ENCODE results near the gene NISCH.

The NISCH gene

DNA sequence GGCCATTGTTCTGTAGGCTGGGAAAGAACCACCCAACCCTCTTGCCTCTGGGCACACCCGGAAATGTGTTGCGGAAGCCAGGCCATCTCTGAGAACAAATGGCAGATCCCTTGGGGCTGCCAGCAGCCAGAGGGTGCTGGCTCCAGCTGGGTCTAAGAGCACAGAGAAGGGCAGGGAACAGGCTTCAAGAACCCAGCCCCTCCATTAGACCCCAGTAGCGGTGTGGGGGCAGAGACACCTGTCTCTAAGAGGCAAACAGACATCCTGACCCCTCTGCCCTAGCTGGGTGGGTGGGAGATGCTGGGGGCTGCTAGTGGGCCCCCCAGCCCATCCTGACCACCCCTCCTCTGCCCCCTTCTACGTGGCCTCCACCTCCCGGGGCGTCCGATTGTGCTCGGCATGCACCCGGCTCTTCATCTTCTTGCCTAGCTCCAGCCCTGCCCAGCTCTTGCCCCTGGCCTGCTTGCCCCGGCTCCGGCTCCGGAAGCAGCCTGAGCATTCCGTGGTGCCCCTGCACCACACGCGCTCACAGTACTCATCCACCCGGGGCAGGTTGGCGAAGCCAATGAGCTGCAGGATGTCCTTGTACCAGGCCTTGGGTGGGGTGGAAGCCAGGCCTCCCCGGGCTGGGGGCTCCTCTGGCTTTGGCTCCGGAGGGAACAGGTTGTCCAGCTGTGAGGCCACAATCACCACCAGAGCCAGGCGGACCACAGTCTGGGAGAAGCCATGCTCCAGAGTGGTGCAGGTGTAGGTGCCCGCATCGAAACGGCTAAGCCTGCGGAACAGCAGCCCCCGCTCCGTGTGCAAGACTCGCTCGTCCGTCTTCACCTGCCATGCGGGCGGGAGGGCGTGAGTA, 19.9 kb upstream of the NISCH start:
- DNase-seq: no peak

DNA sequence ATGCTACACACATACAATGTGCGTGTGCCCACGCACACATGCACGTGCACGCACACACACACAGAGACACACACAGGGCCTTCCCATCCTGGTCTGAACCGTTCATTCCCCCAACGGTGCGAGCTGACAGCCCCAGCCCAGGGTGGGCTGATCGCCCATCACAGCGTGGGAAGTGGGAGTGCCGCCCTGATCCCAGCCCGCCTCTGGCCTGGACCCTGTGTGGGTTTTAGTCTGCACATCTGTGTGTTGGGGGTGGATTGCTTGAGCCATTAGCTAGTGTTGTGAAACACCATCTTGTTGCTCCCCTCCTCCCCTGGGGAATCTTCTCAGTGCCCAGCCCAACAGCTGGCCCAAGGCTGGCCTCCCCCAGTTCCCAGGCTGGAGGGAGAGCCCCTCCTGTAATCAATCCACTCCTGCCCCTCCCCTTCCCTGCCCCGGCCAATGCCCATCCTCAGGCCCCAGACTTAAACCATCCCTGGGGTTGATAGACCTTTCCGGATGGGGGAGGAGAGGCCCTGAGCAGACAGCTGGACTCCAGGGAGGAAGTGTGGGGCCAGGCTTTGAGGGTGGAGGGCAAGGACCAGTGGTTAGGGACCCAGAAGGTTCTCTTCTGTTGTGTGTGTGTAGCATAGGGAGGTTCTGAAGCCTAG, 18.8 kb upstream of the NISCH start:
- DNase-seq: no peak

DNA sequence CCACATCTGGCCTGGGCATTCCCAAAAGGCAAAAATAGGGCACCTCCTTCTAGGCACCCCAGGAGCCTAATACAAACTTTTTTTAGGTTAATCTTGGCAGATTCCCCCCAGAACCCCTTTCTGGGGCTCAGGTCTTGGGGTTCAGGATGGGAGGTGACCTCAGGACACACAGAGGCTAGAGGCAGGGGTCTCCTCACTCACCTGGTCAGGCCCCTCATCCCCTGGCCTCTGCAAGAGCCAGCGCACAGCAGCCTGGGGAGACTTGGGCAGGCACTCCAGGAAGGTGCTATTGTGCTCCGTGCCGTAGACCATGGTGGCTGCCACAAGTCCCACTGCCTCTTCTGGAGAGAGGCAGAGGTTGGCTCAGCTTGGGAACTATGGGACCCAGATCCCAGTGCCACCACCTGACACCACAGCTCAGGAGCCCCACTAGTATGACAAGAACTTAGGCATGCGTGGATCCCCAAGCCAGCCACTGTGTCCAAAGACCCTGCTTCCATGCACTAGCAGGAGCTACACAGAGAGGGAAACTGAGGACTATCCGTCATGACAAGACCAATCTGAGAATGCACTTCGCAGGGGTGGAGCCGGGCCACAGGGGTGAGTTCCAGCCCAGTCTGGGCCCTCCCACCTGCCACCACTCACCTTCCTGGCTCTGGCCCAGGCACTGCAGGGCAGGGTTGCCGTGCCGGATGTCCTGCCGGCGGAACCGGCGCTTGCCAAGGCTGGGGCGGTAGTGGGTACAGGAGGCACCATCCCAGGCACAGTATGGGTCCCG, 17.9 kb upstream of the NISCH start:
- DNase-seq: no peak

DNA sequence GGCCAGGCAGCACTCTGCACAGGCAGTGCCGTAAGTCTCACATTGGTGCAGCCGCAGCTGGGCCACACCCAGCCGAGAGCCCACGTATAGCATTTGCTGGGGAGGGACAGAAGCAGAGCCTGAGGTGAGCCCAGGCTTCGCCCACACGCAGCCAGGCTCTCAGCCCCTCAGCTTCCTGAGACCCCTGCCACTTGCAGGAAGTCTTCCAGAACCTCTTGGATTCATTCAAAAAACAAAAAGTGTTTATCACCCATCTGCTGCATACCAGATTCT, 17.4 kb upstream of the NISCH start:
- no peak for DNase-seq

DNA sequence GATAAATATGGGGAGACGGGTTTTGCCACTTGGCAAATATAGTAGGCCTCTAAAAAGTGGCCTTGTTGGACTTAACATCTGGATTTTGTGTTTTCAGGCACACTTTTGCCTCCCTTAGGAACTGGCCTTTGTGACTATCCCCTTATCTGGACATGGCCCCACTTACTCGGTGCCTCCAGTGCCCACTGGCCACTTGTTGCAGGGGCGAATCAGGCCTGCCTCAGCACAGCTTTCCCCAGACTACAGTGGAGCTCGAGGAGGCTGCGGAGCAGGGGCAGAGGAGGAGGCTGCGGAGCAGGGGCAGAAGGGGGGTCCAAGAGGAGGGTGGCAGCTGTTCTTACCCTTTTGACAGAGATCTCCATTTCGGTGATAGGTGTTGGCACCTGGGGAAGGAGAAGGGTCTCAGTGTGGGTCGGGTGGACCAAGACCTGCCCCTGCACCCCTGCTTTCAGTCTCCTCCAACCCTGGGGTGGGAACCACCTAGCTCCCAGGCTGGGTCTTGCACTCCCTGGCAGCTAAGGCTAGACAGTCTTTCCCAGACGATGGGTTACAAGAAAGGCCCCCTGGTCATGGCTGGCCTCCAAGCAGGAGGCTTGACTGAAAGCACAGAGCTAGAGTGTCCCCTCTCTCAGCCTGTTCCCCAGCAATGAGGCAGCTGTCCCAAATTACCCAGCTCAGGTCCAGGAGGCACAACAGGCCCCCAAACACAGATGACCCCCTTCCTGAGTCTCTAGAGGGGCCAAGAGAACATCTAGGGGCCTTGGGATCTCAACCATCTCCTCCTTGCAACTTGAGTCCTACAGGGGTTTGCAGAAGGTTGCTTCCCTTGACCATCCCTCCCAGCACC, 16.6 kb upstream of the NISCH start:
- DNase-seq: no peak

DNA sequence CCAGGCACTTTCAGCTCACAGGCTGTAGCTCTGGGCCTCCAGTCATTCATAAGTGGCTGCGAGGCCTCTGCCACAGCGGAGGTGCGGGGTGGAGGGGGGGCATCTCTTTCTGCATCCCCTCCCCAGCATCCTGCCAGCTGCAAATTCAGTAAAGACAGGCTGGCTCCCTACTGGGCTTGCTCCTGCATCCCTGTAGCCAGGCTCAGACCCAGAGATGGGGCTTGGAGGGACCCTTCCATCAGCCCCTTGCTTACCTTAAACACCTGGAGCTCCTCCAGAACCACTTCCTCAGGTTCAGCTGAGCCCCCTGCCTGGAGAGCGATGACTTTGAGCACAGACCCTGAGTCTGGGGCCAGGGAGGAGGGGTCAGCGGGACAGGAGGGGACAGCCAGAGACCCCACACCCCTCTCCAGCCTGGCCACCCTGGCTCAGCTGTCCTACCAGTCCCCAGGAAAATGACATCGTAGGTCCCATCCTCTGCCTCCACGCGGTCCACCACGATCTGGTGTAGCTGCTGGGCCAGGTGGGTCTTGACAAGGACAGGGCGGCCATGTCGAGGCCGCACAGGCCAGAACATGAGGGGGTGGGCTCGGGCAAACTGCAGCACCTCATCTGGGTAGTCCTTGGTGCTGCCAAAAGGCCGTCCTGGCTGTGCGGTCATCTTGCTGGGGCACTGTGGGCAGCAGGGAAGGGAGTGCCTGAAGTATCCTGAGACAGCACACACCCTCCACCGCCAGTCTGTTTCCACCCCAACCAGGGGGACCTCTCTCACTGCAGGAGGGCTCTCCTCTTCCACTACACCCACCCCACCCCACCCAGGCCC, 15.8 kb upstream of the NISCH start:
- DNase-seq: no peak

DNA sequence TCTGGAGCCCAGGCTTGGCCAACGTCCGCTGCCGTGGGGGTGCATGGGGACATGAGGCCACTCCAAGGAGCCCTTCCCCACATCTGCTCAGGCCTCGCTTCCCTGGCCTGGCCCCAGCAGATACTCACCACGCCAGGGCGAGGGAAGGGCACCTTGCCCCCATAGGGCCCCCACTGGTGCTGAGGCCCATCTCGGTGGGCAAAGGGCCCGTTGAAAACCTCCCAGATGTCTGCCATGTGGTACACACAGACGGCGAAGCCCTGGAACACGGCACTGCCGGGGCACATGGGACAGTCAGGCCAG, 15.2 kb upstream of the NISCH start:
- DNase-seq: no peak

DNA sequence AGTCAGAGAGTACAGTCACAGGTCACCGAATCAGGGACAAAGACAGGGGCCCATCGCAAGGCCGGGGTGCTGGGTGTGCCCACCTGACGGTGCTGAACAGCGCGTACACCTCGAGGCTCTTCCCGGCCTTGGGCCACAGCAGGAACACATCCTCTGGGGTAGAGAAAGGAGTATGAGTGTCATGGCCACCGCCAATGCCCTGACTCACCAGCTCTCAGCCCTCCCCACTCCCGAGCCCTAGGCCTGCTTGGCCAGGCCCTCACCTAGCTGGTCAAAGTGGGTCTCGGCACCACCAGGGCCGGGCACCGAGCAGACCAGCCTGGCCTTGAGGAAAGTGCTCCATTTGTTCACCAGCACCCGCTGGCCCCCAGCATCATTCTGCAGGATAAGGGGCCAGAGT, 14.7 kb upstream of the NISCH start:
- no peak for DNase-seq

DNA sequence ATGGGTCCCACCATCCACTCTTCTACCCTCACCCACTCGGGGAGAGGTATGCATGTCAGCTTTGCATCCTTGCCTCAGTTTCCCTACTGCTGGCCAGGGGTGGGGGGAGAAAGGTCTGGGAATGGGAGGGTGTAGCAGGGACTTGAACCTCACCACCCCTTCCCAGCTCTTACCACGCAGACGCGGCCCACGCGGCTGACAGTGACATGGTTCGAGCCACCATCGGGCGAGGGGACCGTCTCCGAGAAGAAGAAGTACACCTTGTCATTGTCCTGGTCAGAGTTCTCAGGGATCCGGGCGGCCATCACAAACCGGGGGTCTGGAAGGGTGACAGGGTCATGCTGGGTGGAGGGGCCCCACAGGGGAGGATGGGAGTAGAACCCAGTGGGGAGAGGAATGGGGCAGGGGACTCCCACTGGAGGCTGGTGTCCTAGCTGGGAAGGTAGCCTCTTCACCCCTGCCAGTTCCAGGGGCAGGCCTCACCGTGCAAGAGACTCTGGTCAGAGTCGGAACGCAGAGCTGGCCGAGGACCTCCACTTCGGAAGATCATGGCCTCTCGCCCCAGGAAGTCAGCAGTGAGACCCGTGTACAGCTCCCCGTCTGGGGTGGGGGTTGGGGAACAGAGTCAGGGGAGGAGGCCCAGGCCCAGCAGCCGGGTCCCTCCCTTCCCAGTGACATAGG, 14.2 kb upstream of the NISCH start:
- no peak for DNase-seq

DNA sequence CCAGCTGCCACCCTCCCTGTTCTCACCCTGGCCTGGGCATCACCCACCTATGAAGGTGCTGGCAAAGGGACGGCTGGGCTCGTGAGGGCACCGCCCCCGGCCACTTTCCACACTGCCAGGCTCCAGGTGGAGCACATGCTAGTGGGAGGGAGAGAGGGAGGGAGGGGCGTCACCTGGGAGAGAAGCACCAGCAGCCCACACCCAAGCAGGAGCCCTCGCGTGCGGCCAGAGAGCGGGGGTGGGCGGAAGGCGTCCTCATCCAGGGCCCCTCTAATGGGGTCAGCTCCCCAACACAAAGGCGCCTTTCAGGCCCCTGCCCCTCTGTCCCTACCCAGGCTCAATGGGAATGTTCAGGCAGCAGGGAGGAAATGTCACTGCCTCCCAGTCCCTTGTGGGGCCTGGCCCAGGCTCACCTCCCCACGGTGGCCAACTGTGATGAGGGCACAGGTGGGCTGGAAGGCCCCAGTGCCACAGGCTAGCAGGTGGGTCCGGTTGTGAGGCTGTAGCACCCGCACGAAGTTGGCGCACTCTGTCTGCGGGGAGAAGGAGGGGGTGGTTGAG, 13.6 kb upstream of the NISCH start:
- no peak for DNase-seq

DNA sequence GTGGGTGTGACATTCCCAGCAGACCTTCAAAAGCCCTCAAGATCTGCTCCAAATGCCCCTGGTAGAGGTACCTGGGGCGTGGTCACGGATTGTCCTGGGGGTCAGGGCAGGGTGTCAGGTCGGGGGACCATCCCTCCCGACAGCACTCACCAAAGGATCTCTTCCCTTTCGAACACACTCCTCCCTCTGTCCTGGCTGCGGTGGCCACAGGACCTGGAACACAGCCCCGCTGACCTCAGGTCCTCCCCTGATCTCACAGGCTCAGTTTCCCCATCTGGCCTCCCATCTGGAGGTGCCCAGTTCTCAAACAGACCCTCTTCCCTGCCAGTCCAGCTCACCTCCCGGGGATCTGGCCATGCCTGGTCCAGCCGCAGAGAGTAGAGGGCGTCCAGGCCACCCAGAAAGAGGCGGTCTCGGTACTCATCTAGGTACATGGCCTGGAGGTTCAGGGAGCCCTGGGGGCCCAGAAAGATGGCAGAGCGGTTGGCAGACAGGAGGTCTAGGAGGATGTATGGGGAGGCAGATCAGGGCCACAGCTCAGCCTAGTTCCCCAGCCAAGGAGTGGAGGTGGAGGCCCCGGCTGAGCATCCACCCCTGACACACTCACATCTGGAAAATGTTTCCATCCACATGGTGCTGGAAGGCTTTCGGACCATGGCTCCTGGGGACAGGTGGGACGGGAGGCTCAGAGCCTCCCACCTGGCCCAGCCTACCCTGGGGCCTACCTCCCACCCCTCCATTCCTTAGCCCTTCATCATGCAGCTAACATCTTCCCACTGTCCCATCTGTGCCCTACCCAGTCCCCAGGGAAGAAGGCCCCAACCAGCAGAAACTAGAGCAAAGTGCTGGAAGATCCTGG, 12.8 kb upstream of the NISCH start:
- no peak for DNase-seq

DNA sequence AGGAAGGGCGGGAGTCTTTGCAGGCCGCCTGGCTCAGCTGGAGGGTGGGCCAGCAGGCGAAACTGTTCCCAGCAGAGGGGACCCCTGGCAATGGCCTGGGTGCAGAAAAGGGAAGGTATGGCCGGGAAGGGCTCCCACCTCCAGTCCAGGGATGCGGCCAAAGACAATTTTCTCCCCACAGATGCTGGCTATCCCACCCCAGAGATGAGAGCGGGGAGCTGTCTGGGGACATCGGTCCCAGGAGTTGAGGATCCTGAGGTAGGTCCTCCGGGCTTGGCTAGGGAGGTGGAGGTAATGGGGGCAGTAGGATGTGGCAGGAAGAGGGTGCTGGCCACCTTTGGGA, 12.2 kb upstream of the NISCH start:
- no peak for DNase-seq

DNA sequence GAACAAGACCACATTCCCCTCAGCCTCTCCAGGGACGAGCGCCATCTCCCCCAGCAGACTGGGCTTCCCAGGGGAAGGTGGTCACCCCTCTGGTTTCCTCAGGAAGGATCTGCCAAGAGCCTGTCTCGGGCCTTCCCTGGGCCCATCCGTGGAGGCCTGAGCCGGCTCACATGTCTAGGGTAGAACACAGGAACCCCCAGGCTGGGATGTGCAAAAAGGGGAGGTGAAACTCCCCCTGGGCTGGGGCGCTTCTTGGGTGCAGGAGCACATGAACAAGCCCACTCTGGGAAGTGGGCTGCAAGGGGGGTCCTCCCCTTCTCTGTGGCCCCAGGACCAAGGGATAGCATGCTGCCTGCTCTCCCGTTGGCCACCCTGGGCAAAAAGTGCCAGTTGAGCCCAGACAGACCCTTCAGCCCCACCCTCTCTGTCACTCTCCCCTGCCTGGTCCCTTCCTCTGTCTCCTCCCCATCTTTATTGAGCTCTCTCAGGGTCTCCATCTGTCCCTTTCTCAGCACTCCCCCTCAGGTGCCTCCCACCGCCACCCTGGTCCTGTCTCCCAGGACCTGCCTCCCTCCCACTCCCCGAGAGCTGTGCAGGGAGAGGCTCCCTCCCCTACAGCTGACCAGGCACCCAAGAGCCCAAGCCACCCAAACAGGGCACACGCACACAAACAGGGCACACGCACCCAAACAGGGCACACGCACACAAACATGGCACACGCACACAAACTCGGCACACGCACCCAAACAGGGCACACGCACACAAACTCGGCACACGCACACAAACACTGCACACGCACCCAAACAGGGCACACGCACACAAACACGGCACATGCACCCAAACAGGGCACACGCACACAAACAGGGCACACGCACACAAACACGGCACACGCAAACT, 11.4 kb upstream of the NISCH start:
- DNase-seq: no peak

DNA sequence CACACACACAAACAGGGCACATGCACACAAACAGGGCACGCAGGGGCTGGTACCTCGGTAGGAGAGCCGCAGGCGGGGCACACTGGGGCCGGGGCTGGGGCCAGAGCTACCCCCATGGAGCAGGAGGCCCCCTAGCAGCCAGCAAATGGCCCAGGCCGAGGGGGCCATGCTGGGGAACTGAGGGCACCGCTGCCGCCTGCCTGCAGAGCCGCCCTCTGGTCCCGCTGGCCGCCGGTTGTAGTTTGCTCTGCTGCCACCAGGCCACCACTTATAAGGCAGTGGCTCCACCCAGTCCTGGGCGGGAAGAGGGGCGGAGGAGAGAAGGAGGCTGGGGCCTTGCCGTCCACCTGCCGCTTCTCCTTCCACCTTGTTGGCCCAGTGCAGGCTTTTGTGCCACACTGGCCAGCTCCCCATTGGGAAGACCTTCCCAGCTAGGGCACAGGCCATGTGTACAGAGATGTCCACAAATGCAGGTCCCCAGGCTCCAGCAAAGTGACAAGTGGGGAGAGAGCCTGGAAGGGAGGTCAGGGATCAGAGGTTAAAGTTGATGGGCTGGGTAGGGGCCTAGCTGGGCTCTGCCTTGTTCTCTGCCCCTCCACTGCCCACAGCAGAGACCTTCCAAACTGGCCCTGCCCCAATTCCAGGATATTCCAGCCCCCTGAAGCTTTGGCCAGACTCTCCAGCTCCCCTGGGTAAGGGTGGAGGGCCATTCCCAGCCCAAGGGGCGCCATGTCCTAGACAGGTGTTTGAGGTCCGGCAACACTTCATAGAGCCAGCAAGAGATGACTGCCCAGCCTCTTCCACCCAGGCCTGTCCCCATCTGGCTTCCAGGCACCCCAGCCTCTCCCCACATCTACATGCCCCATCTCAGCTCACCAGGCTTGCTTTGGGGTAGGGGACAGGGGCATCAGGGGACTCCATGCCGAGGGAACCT, 10.3 kb upstream of the NISCH start, which contains the start of gene SEMA3G:
Gene SEMA3G, minus strand, starts transcription at position 244 of the 934 bp plus-strand sequence. Its CDS starts 76 bp downstream, at position 168.
- DNase-seq: no peak

DNA sequence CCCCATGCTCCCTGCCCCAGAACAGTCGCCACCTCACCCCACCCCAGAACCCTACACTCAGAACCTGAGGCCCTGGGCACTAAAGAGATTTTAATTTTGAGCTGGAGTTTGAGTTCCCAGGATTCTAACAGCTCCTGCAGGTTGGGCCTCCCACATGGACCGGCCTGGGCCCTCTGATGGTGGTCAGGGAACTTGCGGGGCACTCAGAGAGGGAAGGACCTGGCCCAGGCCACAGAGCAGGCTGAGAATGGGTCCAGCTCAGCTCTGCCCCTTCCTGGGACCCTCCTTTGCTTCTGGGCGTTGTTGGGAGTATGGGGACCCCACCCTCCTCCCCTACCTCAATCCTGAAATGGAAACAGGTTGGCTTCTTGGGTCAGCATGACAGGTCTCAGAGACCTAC, 9.4 kb upstream of the NISCH start:
- DNase-seq: no peak

DNA sequence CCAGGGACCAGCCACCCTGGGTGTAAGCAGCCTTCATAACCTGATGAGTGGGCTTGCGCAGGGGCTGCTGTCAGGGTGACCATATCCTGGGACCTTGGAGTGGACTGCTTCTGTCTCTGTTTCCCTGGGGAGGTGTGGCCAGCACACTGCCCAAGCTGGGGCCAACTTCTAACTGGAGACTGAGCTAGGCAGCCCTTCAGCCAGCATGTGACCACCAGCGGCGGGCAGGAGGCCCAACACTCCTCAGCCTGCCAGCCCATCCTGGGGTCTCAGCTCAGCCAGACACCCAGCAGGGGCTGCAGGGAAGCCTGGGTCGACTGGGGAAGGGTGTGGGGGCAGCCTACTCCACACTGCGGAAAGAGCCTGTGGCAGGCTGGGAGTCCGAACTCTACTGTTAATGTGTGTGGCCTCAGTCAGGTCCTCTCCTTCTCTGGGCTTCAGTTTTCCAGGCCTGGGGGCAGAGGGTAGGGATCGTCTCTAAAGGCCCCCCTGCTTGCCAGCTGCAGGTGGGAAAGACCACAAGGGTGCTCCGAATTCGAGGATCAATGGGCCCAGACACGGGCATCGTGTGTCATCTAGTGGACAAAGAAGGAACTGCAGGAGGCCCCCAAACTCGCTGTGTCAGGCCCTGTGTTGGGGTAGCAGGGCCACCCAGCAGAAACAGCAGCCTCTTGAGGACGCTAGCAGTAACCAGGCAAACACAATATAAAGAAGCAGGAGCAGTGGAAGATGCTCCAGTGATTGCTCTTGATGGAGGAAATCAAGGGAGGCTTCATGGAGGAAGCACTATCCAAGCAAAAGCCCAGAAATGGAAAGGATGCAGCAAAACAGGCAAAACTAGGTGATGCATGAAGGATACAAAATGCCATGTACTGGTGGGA, 8.5 kb upstream of the NISCH start:
- no peak for DNase-seq
